ENCODE data around the gene ALOX15B. TPM values are rescaled to one million over a fixed set of nuclear protein-coding genes. Genes with fewer than 3 reads are reported as not detected.
"Not testable (repeated sequence)": the region's sequence is repeated elsewhere in the genome, so short reads cannot be mapped to it uniquely, and the experiment has no call there.

The ALOX15B gene
- total and polyA plus RNA-seq, 5 experiments from 2014 or later, result not detected

- H3K9me3 Mint-ChIP-seq, result no peaks in the 10 kb centered on the region
- peaks cover 6 to 50% (median 31%) of the 10 kb centered on the region in 5 donors for H3K27me3 Mint-ChIP-seq
- peak overlapping the region; percentile 72 to 89 (median 84) for H3K4me3 Mint-ChIP-seq
- ATAC-seq (peak; percentile 89 to 94), DNase-seq (peak; percentile 75 to 89 (median 82))
- peaks cover 17 to 30% (median 29%) of the 10 kb centered on the region in 4 donors for H3K4me1 Mint-ChIP-seq
- H3K36me3 Mint-ChIP-seq, result no peaks in the 10 kb centered on the region
- peak overlapping the region in 8 of 10 donors; percentile 22 to 88 (median 70) for H3K27ac Mint-ChIP-seq
- POLR2A ChIA-PET, result interaction anchor here (0.6 to 1.5 kb wide), 8 partner anchors 19 to 388 kb away, joined by 3 to 5 read pairs (median 3); no protein-coding TSS in a partner anchor
Observed at GRCh38 chr17:8073627-8074484, 35.0 kb downstream of the ALOX15B start.

DNA sequence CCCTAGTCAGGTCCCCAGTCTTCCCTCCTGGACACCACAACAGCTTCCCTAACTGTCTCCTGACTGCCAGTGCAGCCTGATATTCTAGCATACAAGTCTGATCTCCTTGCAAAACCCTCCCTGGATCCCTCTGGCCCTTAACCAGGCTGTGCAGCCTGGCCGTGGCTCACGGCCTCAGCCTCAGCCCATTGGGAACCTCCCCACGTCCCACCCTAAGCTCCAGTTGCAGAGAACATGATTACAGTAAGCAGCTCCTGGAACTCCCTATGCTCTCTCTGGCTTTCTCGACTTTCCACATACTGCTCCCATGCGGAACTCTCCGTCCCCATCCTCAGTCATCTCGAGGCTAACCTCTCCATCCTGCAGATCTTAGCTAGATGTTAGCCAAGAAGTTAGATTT is 35.7 kb downstream of the ALOX15B start:
- H3K4me1 Mint-ChIP-seq, result peaks cover 21 to 37% (median 33%) of the 10 kb centered on the region in 4 donors
- no peak for DNase-seq
- peak overlapping the region in 2 of 10 donors; percentile 61 to 79 for H3K27ac Mint-ChIP-seq
- ATAC-seq, result no peak
- POLR2A ChIA-PET, result interaction anchor here (0.6 to 1.2 kb wide), 6 partner anchors 19 to 389 kb away, joined by 3 to 5 read pairs (median 3); no protein-coding TSS in a partner anchor
- no peaks in the 10 kb centered on the region for H3K36me3 Mint-ChIP-seq
- peaks cover 6 to 50% (median 31%) of the 10 kb centered on the region in 5 donors for H3K27me3 Mint-ChIP-seq
- peak overlapping the region in 4 of 10 donors; percentile 4 to 77 (median 44) for H3K4me3 Mint-ChIP-seq
- no peaks in the 10 kb centered on the region for H3K9me3 Mint-ChIP-seq

DNA sequence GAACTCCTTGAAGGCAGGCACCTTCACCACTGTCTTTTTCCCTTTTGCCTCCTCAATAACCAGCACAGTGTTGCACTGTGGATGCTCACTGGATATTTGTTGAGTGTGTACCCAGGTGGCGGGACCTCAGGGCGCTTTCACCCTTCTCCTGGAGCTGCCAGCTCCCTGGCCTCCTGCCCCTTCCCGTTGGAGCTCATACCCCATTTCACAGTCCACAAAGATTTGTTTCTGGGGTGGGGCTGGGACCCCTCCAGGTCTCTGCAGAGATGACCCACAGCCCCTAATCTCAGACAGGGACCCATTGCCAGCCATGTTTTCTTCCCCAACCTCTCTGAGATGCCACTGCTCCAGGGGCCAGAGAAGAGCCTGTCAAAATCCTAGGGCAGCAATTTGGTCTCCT is 36.2 kb downstream of the ALOX15B start:
- H3K27ac Mint-ChIP-seq, result peak overlapping the region in 2 of 10 donors; percentile 26 to 79
- ATAC-seq (no peak), DNase-seq (no peak)
- H3K36me3 Mint-ChIP-seq, result no peaks in the 10 kb centered on the region
- peaks cover 6 to 50% (median 31%) of the 10 kb centered on the region in 5 donors for H3K27me3 Mint-ChIP-seq
- no peaks in the 10 kb centered on the region for H3K9me3 Mint-ChIP-seq
- H3K4me3 Mint-ChIP-seq, result peak overlapping the region in 4 of 10 donors; percentile 4 to 77 (median 20)
- H3K4me1 Mint-ChIP-seq, result peaks cover 25 to 42% (median 37%) of the 10 kb centered on the region in 4 donors
- POLR2A ChIA-PET, result interaction anchor here (1.0 to 1.2 kb wide), 3 partner anchors 35 to 81 kb away, joined by 3 read pairs; no protein-coding TSS in a partner anchor

GRCh38 chr17:8075574-8076342 is 36.9 kb downstream of the ALOX15B start:
- H3K9me3 Mint-ChIP-seq, result no peaks in the 10 kb centered on the region
- H3K4me1 Mint-ChIP-seq, result peaks cover 25 to 46% (median 42%) of the 10 kb centered on the region in 4 donors
- H3K36me3 Mint-ChIP-seq, result no peaks in the 10 kb centered on the region
- no peak overlapping the region for H3K4me3 Mint-ChIP-seq
- peaks cover 2 to 48% (median 26%) of the 10 kb centered on the region in 5 donors for H3K27me3 Mint-ChIP-seq
- POLR2A ChIA-PET, result interaction anchor here (1.0 to 1.2 kb wide), 3 partner anchors 15 to 80 kb away, joined by 3 read pairs; no protein-coding TSS in a partner anchor
- peak in 1 of 10 donors; percentile 59 for DNase-seq
- H3K27ac Mint-ChIP-seq, result peak overlapping the region in 2 of 10 donors; percentile 59 to 70
- no peak for ATAC-seq

GRCh38 chr17:8076502-8077266 is 37.8 kb downstream of the ALOX15B start:
- Mint-ChIP-seq H3K36me3 (peaks cover 0 to 3% (median 0%) of the 10 kb centered on the region in 3 donors), H3K27ac (no peak overlapping the region), H3K4me1 (peaks cover 27 to 46% (median 44%) of the 10 kb centered on the region in 4 donors), H3K4me3 (peak overlapping the region in 1 of 10 donors; percentile 51), H3K27me3 (peaks cover 2 to 39% (median 24%) of the 10 kb centered on the region in 5 donors), H3K9me3 (no peaks in the 10 kb centered on the region)
- DNase-seq (peak in 1 of 10 donors; percentile 57), ATAC-seq (no peak)
- POLR2A ChIA-PET, result interaction anchor here (1.2 kb wide), 2 partner anchors 14 to 79 kb away, joined by 3 read pairs; no protein-coding TSS in a partner anchor

DNA sequence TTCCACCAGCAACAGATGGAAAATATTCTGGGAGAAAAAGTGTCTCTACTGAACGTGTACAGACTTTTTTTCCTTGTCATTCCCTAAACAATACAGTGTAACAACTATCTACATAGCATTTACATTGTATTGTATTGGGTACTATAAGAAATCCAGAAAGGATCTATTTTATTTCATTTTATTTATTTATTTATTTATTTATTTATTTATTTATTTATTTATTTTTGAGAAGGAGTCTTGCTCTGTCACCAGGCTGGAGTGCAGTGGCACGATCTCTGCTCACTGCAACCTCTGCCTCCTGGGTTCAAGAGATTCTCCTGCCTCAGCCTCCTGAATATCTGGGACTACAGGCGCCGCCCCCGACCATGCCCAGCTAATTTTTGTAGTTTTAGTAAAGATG is 39.1 kb downstream of the ALOX15B start:
- H3K27me3 Mint-ChIP-seq, result peaks cover 0 to 26% (median 17%) of the 10 kb centered on the region in 5 donors
- H3K36me3 Mint-ChIP-seq, result not testable (repeated sequence)
- H3K4me3 Mint-ChIP-seq, result peak overlapping the region in 3 of 10 donors; percentile 30 to 57 (median 39)

DNA sequence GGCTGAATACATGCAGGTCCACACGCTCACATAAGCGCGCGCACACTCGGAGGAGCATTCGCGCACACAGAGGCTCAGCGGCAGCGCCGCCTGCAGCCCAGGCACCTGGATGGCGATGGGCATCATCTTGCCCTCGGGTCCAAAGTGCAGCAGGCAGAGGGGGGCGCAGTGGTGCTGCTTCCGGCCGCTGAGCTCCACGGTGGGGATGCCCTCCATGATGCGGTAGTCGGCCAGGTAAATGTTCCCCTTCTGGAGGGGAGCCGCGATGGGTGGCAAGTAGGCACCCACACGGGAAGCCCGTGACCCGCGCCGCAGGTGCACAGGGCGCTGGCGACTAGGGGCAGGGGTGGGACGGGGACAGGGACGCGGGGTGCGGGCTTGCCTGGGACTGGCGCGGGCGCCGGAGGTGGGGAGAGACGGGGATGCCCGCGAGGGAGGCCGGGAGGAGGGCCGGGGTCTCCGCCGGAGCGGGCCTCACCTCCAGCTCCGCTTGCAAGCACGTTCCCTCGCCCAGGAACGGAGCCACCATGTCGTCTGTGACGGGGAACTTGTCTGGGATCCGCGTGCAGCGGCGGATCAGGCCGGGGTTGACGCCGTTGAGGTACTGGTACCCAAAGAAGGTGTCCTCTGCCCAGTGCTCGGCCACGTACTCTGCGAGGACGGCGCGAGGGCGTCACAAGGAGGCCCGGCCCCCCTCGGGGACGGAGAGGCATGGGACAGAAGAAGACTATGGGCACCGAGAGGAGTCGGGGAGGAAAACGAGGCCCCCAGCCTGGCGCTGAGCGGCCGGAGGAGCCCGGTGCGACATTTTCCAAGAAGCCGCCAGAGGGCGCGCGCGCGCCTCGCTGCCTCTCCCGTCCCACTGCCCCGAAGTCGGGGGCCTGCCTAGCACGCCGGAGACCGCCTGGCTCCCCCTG is 40.7 kb downstream of the ALOX15B start:
- H3K4me1 Mint-ChIP-seq, result peaks cover 18 to 20% (median 18%) of the 10 kb centered on the region in 4 donors
- peak overlapping the region; percentile 85 to 95 (median 90) for H3K4me3 Mint-ChIP-seq
- peak overlapping the region in 9 of 10 donors; percentile 56 to 93 (median 85) for H3K27ac Mint-ChIP-seq
- H3K36me3 Mint-ChIP-seq, result peaks cover 0 to 5% (median 0%) of the 10 kb centered on the region in 3 donors
- POLR2A ChIA-PET, result interaction anchor here (0.6 to 1.8 kb wide), 17 partner anchors 10 to 594 kb away, joined by 3 to 15 read pairs (median 4); partner anchors contain the start of genes RNF227 and SLC25A35
- DNase-seq (peak; percentile 72 to 90 (median 80)), ATAC-seq (peak; percentile 87 to 91)
- peaks cover 0 to 10% (median 6%) of the 10 kb centered on the region in 5 donors for H3K27me3 Mint-ChIP-seq
- no peaks in the 10 kb centered on the region for H3K9me3 Mint-ChIP-seq

More for the DNA sequence above, 39.1 kb downstream of the ALOX15B start:
- DNase-seq, POLR2A ChIA-PET, ATAC-seq, H3K9me3 Mint-ChIP-seq, H3K27ac Mint-ChIP-seq: not testable (repeated sequence)
- H3K4me1 Mint-ChIP-seq, result peaks cover 23 to 35% (median 34%) of the 10 kb centered on the region in 4 donors

DNA sequence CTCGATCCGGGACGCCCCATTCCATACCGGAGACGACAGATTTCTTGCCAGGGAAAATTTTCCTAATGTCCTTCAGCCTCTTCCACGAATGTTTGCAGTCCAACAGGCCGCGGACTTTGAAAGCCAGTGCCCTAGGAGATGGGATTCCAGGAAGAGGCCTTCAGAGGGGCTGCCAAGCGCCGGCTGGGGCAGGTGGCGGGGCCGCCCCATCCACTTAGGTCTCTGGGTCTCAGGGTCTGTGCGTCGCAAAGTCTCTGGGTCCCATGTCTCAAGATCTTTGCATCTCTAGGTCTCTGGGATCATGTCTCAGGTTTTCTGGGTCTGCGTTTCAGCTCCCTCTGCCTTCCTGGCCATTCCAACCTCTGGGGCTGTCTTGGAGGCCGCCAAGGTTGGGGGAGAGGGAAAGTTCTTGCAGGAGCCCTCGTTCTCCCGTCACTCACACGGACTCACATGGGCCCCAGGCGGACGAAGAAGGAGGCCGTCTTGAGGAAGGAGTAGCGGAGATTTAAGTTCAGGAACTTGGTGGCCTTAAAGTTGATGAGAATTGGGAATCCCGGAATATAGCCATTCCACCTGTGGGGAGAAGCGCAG is 41.4 kb downstream of the ALOX15B start:
- Mint-ChIP-seq H3K4me1 (peaks cover 15 to 18% (median 16%) of the 10 kb centered on the region in 4 donors), H3K4me3 (peak overlapping the region; percentile 85 to 95 (median 90)), H3K9me3 (no peaks in the 10 kb centered on the region), H3K36me3 (peaks cover 0 to 5% (median 0%) of the 10 kb centered on the region in 3 donors), H3K27ac (peak overlapping the region in 4 of 10 donors; percentile 25 to 93 (median 74)), H3K27me3 (peaks cover 0 to 2% (median 0%) of the 10 kb centered on the region in 5 donors)
- DNase-seq (peak in 1 of 10 donors; percentile 52), ATAC-seq (no peak)
- POLR2A ChIA-PET, result interaction anchor here (0.6 to 1.8 kb wide), 5 partner anchors 11 to 594 kb away, joined by 3 to 15 read pairs (median 5); no protein-coding TSS in a partner anchor

DNA sequence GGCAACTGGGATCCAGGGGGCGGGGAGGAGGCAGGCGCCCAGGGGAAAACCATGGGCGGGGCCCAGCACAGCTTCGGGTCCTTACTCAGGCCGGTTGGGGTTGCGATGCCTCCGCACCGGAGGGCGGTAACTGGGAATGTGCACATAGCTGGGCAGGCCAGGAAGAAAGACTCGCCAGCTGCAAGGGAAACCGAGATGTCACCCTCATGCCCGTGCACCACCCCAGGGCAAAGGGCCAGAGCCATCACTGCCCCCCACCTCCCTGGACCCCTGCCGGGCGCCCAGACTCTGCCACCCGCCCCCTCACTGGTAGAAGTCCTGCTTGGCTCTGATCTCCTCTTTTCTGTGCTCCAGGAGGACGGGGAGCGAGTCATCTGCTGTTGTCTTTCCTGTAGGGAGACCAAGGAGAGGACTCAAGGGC is 42.0 kb downstream of the ALOX15B start:
- Mint-ChIP-seq H3K27ac (no peak overlapping the region), H3K4me1 (peaks cover 15 to 18% (median 16%) of the 10 kb centered on the region in 4 donors), H3K36me3 (peaks cover 0 to 5% (median 0%) of the 10 kb centered on the region in 3 donors), H3K4me3 (peak overlapping the region in 7 of 10 donors; percentile 16 to 93 (median 38)), H3K9me3 (no peaks in the 10 kb centered on the region), H3K27me3 (no peaks in the 10 kb centered on the region)
- no peak for ATAC-seq
- POLR2A ChIA-PET, result no interaction called here
- DNase-seq, result peak in 1 of 10 donors; percentile 44

- H3K4me3 Mint-ChIP-seq, result peak overlapping the region in 1 of 10 donors; percentile 36
- peaks cover 0 to 5% (median 0%) of the 10 kb centered on the region in 3 donors for H3K36me3 Mint-ChIP-seq
- no peak overlapping the region for H3K27ac Mint-ChIP-seq
- DNase-seq (no peak), ATAC-seq (no peak)
- peaks cover 15 to 18% (median 16%) of the 10 kb centered on the region in 4 donors for H3K4me1 Mint-ChIP-seq
- H3K27me3 Mint-ChIP-seq, result peaks cover 0 to 7% (median 4%) of the 10 kb centered on the region in 5 donors
- H3K9me3 Mint-ChIP-seq, result no peaks in the 10 kb centered on the region
- POLR2A ChIA-PET, result no interaction called here
Observed at GRCh38 chr17:8081876-8082275, 43.0 kb downstream of the ALOX15B start.

Data from naive thymus-derived CD8-positive, alpha-beta T cell (primary cell).